Medulla oblongata (tissue), 1 donor: ENCODE results near the gene SV2A.
A peak's percentile ranks its signal among the peaks of the same experiment; 100 is the strongest.
"Not testable (repeated sequence)": the region's sequence is repeated elsewhere in the genome, so short reads cannot be mapped to it uniquely, and the experiment has no call there.

Experiments
- DNase-seq: peaks from one replicate; pipeline ENCODE4 v3.0.0-alpha.2; 2015; ENCODE audit errors: extremely low spot score

Gene SV2A

DNA sequence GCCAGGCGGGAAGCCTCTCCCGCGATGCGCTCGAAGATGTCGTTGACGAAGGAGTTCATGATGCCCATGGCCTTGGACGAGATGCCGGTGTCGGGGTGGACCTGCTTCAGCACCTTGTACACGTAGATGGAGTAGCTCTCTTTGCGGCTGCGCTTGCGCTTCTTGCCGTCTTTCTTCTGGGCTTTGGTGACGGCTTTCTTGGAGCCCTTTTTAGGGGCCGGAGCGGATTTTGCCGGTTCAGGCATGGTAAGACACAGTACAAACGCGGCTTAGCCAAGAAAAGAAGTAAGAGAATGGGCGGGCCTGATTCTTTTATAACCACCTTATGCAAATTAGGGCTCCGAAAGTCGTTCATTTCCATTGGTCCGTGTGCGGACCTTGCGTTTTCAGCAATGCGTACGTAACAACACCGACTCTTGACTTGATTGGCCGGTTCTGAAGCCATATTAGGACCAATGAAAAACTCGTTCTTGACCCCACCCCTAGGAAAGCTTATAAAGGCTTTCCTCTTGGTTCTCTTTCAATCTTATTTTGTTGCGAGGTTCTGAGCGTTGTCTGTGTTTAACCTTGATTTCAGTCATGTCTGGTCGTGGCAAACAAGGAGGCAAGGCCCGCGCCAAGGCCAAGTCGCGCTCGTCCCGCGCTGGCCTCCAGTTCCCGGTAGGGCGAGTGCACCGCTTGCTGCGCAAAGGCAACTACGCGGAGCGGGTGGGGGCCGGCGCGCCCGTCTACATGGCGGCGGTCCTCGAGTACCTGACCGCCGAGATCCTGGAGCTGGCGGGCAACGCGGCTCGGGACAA, 31.0 kb downstream of the SV2A start:
- DNase-seq: peak; percentile 100

DNA sequence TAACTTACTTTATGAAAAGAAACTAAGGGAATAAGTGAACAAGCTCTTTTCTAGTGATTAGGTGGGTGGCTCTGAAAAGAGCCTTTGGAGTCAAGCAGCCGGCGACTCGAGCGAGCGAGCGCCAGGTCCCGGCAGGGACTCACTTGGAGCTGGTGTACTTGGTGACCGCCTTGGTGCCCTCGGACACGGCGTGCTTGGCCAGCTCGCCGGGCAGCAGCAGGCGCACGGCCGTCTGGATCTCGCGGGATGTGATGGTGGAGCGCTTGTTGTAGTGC, 31.6 kb downstream of the SV2A start:
- DNase-seq: not testable (repeated sequence)

DNA sequence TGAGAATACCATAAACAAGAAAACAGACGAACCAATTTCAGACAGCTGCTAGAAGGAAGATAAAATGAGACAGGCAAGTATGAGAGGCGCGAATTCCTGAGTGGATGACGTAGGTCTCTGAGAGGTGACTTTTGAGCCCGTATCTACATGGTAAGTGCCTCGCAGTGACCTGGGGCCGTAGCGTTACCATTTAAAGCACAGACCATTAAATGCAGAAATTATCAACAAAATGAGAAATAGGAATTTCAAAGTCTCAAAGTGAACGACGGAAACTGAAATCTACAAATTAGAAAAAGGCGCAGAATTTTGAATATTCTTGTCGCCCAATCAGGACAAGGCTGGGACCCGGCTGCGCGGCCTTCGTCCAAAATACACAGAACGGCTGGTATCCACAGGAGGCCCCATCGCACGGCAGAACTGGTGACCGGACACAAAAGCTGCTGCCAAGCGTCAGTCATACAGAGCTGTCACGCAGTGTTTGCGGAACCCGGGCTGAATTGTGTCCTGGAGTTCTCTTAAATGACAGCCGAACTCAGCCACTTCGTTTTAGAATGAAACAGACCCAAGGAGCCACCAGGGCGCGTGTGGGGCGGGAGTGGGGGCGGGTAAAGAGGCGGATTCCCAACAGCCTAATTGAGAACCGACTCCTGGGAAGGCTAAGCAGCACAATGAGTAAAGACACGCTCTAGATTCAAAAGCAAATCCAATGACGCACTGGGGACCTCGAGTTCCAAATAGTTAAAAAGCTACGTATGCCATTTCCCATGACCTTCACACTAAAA, 32.1 kb downstream of the SV2A start:
- DNase-seq: peak; percentile 89

DNA sequence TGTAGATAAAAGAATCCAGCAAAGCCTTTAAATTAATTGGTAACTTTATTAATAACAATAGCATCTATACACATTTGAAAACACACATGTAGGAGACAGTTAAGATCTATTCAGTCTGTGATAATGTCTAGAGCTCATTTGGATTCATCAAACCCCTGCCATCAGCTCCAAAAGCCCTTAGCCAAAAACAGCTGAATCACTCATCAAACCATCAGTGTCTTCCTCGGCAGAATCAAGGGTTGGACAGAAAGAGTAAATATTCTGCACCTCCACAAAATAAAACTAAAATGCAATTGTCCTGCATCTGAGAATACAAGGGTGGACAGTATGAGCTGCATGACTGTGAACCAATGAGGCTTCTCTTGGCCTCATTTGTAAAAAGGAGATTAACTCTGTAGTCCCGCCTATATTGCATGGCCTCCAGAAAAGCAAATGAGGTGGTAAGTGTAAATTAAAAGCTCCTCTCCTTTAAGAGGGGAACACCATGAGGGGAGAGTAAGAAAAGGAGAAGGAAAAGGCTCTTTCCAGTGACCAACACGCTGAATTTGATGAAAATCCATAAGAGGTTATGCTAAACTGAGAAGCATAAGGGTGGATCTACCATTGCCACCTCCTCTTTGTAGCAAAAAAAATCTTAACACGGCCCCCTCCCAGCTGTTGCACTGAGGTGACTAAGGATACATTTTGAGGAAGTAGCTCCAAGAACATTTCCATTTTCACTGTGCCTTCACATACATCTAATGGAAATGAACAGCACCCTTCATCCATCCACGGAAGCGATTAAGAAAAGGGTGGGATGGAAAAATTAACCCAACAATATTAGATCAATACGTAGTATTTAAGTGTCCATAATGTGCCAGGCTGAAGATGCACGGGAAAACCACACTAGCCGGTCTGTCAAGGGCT, 33.0 kb downstream of the SV2A start:
- DNase-seq: peak; percentile 54

DNA sequence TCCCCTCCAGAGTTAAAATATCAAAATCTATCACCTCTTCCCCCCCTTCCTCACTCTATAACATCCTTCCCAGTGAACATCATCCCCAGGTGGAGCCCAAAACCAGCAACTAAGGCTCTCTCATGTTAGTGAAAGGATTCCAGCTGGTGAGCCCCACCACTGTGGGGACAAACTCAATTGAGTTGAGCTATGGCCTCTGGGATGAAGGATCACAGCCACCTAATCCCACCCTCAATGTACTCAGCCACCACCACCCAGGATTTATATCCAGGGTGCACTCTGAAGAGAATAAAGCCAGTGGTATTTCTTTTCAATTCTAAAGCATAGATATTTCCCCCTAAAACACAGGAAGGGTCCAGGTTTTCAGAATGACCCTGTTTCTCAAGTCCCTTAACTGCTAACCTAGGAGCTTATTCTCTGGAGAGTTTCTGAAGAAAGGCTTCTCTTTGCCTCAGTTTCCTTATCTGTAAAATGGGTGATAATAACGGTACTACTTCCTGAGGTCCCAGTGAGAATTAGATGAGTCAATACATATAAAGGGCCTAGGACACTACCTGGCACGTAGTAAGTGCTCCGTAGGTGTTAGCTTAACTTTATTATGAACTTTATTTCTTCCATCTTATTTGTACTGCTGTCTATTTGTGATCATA, 33.9 kb downstream of the SV2A start:
- no peak for DNase-seq

DNA sequence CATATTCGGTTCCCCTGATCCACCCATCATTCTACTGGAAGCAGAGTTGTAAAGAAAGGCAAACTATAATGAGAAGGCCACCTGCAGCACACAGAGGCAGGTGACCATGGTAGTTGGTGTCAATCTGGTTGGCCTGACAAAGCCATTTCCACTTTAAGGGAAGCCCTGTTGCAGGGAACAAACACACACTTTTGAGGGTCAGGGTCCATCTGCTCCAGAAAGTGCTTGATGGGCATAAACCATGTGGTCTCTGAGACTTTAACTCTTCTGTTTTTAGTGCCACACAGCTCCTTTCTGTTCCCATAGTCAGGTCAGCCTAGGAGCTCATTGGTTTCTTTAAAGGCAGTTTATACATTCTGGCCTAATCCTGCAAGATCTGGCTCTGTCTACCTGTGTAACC, 35.8 kb downstream of the SV2A start:
- no peak for DNase-seq

DNA sequence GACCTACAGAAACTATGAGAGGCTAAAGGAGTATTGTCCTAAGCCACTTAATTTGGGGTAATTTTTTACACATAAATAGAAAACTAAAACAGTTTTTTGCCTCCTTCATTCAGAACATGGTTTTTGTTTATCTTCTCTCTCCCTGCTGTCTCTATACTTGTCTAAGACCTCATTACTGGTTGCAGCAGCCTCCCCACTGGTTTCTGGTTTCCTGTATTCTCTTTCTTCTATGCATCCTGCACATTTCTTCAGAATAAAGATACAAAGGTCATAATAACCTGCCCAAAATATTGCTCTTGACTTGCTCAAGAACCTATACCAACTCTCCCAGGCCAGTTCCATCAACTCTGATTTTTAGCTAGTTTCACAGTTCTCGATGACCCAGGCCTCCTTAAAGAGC, 38.1 kb downstream of the SV2A start:
- DNase-seq: no peak

DNA sequence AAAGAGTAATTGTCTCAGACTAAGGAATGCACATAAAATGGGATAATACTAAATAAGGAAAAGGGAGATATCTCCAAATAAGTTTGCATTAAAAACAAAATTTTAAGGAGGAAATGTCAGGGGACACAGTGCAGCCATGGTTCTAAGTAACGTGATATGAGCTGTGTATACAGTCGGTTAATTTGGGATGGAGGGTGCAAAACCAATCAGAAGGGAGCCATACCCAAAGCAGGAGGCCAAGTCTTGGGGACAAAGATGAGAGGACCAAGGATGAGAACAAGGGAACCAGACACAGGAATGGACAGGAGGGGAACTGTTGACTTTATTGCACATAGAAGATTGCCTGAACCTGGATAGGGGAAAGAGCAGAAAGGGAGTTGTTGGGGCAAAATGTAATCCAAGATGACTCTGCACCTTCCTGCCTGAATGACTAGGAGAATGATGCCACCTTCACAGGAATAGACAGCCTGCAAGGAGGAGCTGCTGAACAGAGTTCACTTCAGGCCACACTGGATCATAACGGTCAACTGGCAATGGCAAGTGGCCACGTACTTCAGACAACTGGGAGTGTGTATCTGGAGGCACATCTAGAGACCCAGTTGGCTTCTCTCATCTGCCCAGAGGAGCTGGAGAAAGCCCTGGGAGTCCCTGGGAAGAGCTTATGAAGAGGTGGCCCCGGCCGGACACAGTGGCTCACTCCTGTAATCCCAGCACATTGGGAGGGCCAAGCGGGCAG, 40.3 kb downstream of the SV2A start:
- DNase-seq: no peak

DNA sequence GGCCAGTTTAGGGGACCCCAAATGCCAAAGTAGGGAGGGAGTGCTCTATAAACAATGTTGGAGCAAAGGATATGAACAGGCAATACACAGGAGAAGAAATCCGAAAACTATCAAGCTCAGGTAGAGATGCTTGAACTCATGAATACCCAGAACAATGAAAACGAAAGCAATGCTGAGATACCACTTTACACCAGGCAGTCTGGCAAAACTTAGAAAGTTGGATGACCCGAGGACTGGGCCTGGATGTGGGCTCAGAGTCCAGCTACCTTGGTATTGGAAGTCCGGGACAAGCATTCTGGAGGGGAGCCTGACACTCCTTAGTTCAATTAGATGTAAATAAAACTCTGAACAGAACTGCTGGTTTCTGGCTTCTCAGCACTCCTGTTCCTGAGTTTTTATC, 44.6 kb downstream of the SV2A start:
- not testable (repeated sequence) for DNase-seq

DNA sequence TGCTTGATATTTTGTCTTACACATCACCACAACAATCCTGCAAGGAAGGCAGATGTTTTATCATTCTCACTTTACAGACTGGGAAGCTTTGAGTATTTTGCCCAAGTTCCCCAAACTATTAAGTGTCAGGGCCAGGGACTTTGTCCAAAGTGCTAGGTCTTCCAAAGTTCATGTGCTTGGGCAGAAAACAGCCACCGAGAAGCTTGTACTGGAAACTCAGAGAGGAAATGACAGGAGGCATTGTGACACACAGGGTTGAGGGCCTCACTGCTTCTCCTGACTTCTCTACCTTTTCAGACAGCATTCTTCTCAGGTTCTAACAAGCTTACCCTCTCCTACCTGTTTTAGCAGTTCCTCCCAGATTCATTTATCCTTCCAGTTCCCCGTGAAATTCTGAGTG, 50.8 kb downstream of the SV2A start:
- not testable (repeated sequence) for DNase-seq

DNA sequence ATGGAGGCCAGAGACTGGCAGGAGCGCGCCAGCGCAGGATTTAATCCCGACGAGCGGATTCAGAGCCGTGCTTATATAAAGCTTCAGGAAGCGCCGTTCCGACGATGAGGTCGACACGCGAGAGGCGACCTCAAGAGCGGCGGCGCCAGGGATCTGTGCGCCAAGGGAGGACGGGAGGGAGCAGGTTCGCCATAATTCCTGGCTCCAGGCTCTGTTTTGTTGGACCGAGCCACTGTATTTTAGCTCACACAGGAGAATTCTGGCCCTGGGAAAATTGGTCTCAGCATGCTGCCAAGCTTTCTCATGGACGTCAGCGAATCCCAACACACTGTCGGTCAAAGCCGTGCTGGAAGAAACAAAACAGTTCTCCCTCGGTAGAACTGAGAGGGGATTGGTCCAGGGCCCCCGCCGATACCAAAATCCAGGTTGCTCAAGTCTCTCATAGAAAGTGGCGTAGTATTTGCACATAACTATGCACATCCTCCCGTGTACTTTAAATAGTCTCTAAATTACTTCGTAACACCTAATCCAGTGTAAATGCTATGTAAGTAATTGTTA, 56.1 kb downstream of the SV2A start:
- not testable (repeated sequence) for DNase-seq

DNA sequence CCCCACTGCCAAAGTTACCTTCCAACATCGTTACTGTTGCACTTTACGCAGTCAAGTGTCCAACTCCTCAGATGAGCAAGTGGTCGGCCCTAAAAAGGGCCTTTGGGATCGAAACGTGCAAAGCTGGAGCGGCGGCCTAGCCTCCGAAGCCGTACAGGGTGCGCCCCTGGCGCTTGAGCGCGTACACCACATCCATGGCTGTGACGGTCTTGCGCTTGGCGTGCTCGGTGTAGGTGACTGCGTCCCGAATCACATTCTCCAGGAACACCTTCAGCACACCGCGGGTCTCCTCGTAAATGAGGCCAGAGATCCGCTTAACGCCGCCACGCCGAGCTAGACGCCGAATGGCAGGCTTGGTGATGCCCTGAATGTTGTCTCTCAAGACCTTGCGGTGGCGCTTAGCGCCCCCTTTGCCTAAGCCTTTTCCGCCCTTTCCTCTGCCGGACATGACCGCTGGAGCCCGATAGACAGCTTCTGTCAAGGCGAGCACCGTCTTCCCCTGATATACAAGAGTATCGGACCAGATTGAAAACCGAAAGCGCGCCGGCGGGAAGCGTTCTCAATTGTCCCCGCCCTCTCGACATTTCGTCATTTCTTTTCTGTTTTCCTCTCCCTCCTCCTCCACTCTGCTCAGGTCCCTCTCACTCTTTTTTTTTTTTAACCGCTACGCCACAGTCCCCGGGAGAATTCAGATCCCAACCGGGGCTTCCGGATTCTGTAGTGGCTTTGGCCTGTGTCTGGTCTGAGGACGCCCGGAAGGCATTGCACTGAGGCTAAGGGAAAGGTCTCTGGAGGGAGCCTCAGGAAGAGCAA, 56.8 kb downstream of the SV2A start:
- not testable (repeated sequence) for DNase-seq

DNA sequence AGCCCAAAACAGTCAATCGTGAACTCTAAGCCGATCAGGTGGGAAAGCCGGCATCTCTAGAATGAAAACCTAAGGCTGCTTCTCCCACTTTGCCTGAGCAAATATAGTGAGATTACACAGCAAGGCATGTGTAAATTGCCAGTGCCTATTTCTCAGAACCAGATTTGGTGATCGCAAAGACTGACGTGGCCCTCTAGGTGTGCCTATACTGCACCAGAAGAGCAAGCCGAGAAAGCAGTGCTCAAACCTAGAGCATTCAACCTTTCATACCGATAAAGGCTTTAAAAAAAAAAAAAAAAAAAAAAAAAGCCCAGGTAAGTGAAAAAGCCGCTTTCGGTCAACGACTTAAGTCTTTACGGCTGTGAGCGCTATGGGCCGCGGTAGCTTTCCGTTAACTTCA, 57.4 kb downstream of the SV2A start:
- not testable (repeated sequence) for DNase-seq
